Stimulated activated CD8-positive, alpha-beta memory T cell treated with anti-CD3 and anti-CD28 coated beads, Interleukin-12 subunit alpha, Interleukin-12 subunit beta, amount 100 ng/mL, for 1 hour (primary cell): ENCODE data around the gene PKDCC.
"Not testable (repeated sequence)": the region's sequence is repeated elsewhere in the genome, so short reads cannot be mapped to it uniquely, and the experiment has no call there.

Experiments
- DNase-seq: peaks from one replicate; pipeline ENCODE4 v3.0.0-alpha.2; 2020; ENCODE audit warnings: low read depth

The PKDCC gene

GRCh38 chr2:42065753-42066152, 17.9 kb downstream of the PKDCC start:
- not testable (repeated sequence) for DNase-seq

GRCh38 chr2:42067001-42067400, 19.2 kb downstream of the PKDCC start:
- not testable (repeated sequence) for DNase-seq

- DNase-seq = no peak
Observed at GRCh38 chr2:42067521-42067920, 19.7 kb downstream of the PKDCC start.

- no peak for DNase-seq
Observed at GRCh38 chr2:42068571-42069178, 20.9 kb downstream of the PKDCC start.

- no peak for DNase-seq
Observed at GRCh38 chr2:42069568-42069967, 21.7 kb downstream of the PKDCC start.

- no peak for DNase-seq
Observed at GRCh38 chr2:42071791-42072190, 24.0 kb downstream of the PKDCC start.

GRCh38 chr2:42072349-42073118, 24.7 kb downstream of the PKDCC start:
- DNase-seq = no peak

- no peak for DNase-seq
Observed at GRCh38 chr2:42073739-42074503, 26.1 kb downstream of the PKDCC start.

- no peak for DNase-seq
Observed at GRCh38 chr2:42074661-42075060, 26.8 kb downstream of the PKDCC start.

GRCh38 chr2:42076357-42077225, 28.8 kb downstream of the PKDCC start:
- DNase-seq = no peak

- no peak for DNase-seq
Observed at GRCh38 chr2:42077343-42077742, 29.5 kb downstream of the PKDCC start.

GRCh38 chr2:42079737-42080287, 32.0 kb downstream of the PKDCC start:
- DNase-seq = no peak

GRCh38 chr2:42081151-42081550, 33.3 kb downstream of the PKDCC start:
- not testable (repeated sequence) for DNase-seq

GRCh38 chr2:42082016-42082415, 34.2 kb downstream of the PKDCC start:
- DNase-seq = no peak

GRCh38 chr2:42084231-42084671, 36.4 kb downstream of the PKDCC start:
- no peak for DNase-seq

- DNase-seq = not testable (repeated sequence)
Observed at GRCh38 chr2:42085070-42085469, 37.2 kb downstream of the PKDCC start.

GRCh38 chr2:42085706-42086487, 38.1 kb downstream of the PKDCC start:
- no peak for DNase-seq

GRCh38 chr2:42086500-42086953, 38.7 kb downstream of the PKDCC start:
- DNase-seq = no peak

GRCh38 chr2:42087137-42087856, 39.5 kb downstream of the PKDCC start:
- DNase-seq = no peak

GRCh38 chr2:42087857-42088195, 40.0 kb downstream of the PKDCC start:
- DNase-seq = no peak
